ENCODE results near the gene H6PD.

Gene H6PD

GRCh38 chr1:9245230-9245619 lies 10.7 kb downstream of the H6PD start:
- DNase-seq (ENCODE audit: low read depth): no peak
- no peak overlapping the region for H3K4me3 ChIP-seq (ENCODE audit: low read depth, low read length)
- TF ChIP-seq CTCF (IDR thresholded peaks at IDR 0.05; ENCODE audit: insufficient read depth, low read depth, low read length, missing control alignments): no peak

DNA sequence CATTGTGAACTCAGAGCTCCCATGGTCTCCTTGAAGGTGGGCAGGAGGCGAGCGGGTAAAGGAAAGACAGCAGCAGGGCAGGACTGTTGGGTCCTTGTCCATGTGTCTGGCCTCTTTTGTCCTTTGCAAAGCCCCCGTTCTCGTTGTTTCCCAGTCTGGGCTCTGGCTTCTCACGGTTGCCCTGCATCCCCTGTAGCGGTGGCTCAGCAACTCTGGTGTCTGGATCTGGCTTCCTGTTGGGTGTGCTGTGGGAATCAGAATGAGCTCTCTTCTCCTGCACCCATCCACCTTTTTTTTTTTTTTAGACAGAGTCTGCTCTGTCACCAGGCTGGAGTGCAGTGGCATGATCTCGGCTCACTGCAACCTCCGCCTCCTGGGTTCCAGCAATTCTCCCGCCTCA lies 11.1 kb downstream of the H6PD start:
- no peak overlapping the region for H3K4me3 ChIP-seq (ENCODE audit: low read depth, low read length)
- no peak for DNase-seq (ENCODE audit: low read depth)
- TF ChIP-seq CTCF (IDR thresholded peaks at IDR 0.05; ENCODE audit: insufficient read depth, low read depth, low read length, missing control alignments): no peak

GRCh38 chr1:9246215-9246614 lies 11.6 kb downstream of the H6PD start:
- no peak overlapping the region for H3K4me3 ChIP-seq (ENCODE audit: low read depth, low read length)
- no peak for DNase-seq (ENCODE audit: low read depth)
- TF ChIP-seq CTCF (IDR thresholded peaks at IDR 0.05; ENCODE audit: insufficient read depth, low read depth, low read length, missing control alignments): no peak

DNA sequence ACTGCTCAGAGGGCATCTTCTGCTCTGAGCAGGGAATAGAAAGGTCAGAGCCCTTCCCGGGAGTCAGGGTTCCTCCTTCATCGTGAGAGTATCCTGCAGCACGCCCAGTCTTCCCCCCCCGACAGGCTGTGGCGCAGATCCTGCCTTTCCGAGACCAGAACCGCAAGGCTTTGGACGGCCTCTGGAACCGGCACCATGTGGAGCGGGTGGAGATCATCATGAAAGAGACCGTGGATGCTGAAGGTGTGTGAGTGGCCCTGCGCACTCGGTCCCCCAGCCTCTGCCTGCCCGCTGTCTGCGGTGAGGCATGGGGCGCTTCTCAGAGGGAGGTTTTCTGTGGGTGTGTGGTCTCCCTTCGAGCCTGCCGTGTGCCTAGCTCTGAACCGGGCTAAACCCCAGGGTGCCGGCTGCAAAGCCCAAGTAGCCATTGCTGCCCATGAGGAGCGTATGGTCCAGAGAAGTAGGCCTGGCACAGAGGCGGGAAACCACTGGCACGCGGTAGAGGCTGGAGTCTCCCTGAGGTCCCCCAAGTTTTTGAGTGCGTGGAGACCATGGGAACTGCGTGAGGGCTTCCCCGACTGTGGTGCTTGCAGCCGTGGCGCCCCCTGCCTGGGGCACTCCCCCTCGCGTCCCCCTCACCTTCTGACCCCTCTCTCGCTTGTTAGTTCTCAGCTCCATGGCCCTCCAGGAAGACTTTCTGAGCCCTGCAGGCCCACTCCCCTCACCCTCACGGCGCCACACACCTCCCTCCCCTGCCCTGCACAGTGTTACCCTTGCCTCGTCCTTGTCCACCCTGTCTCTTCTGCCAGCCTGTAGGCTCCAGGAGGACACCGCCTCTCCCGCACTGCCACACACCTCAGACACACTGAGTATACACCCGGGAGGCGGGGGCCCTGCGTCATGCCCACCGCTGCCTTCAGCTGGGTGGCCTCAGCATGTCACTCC lies 12.5 kb downstream of the H6PD start:
- TF ChIP-seq CTCF (IDR thresholded peaks at IDR 0.05; ENCODE audit: insufficient read depth, low read depth, low read length, missing control alignments): no peak
- H3K4me3 ChIP-seq (ENCODE audit: low read depth, low read length): no peak overlapping the region
- no peak for DNase-seq (ENCODE audit: low read depth)

DNA sequence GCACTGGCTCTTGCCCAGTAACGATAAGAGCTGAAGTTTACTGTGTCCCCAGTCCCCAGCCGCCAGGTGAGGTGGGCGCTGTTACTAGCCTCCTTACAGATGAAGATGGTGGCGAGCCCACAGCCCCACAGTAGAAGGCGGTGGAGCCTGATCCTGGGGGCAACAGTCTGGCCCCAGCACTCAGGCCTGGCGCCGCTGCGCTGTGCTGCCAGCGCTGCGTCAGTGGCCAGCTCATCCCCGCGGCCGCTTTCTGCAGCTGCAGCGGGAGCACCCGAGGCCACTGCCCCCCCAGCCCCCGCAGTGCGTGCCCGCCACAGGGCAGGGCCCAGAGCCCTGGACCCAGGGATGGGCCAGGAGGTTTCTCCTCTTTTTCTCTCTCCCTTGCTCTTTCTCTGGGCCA lies 13.3 kb downstream of the H6PD start:
- H3K4me3 ChIP-seq (ENCODE audit: low read depth, low read length): no peak overlapping the region
- TF ChIP-seq CTCF (IDR thresholded peaks at IDR 0.05; ENCODE audit: insufficient read depth, low read depth, low read length, missing control alignments): no peak
- DNase-seq (ENCODE audit: low read depth): no peak

DNA sequence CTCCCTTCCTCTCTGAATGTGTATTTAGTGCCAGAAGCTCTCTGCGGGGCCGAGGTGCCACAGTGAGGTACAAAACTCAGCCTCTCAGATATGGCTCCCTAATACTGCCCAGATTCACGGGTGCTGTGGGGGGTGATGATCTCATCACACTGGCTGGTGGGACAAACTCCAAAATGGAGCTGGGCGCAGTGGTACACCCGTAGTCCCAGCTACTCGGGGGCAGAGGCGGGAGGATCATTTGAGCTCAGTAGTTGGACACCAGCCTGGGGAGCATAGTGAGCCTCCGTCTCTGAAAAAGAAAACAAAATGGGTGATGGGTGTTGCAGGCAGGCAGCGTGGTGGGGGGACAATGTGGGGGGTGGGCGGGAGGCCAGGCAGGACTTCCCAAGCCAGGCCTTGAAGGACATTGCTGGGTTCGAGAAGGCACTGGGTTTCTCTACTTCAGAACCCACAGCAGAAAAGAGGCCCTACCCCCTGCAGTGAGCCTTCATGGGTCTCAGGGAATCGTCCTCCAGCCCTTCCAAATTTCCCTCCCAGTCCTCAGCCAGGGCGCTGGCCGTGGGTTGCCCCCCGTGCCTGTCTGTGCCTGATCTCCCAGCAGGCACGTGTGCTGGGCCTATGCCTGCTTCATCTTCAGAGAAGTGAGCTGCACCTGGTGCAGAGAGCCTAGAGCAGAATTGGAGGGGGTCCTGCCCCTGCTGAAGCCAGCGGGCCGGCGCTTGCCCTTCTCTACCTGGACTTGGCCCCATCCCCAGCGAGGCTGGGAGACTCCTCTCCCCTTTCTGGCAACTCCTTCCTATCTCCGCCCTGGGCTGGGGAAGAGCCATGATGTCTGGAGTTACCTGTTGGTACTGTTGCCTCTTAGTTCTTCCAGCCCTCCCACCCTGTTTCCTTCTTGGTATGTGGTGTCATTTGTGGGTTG lies 14.0 kb downstream of the H6PD start:
- DNase-seq (ENCODE audit: low read depth): no peak
- TF ChIP-seq CTCF (IDR thresholded peaks at IDR 0.05; ENCODE audit: insufficient read depth, low read depth, low read length, missing control alignments): no peak
- H3K4me3 ChIP-seq (ENCODE audit: low read depth, low read length): no peak overlapping the region
